ENCODE data around the gene MEGF8. TPM values are rescaled to one million over a fixed set of nuclear protein-coding genes. Genes with fewer than 3 reads are reported as not detected.

MEGF8 gene
- total RNA-seq, 3 donors from 2014 or later (not counting 1 experiment from before 2014, with no cell fraction given): 8.1 to 11.3 (median 10.5) TPM

- Histone ChIP-seq H3K4me1 (ENCODE audit: control insufficient read depth, insufficient read depth, low read length) (peaks cover 20% of the 10 kb centered on the region), H3K36me3 (ENCODE audit: control insufficient read depth, insufficient read depth, low read length) (no peaks in the 10 kb centered on the region), H3K27ac (ENCODE audit: low read length) (no peak overlapping the region), H3K9me3 (ENCODE audit: control insufficient read depth, insufficient read depth, low read length) (no peaks in the 10 kb centered on the region), H3K27me3 (ENCODE audit: control insufficient read depth, insufficient read depth, low read length) (peaks cover 2% of the 10 kb centered on the region), H3K4me3 (ENCODE audit: low read length) (no peak overlapping the region)
- no peaks in the 10 kb centered on the region for H3K9me3 Mint-ChIP-seq
- ATAC-seq (no peak), DNase-seq (no peak)
- intact Hi-C loops (cut with micrococcal nuclease): no loop called here
- peak overlapping the region in 1 of 2 donors; percentile 61 for H3K27ac Mint-ChIP-seq
- WGBS (ENCODE audit: insufficient coverage): 92% methylated on average over 8 of the region's 8 CpGs
- peaks cover 13 to 14% of the 10 kb centered on the region in 2 donors for H3K27me3 Mint-ChIP-seq (ENCODE audit: low read depth in 2 of 2)
- H3K4me1 Mint-ChIP-seq: peaks cover 18 to 30% of the 10 kb centered on the region in 2 donors
- H3K4me3 Mint-ChIP-seq: no peak overlapping the region
- no peaks in the 10 kb centered on the region for H3K36me3 Mint-ChIP-seq
- no peak for TF ChIP-seq CTCF (IDR thresholded peaks at IDR 0.05)
These were observed 69.3 kb downstream of the MEGF8 start for GRCh38 chr19:42394751-42395150.

- Histone ChIP-seq H3K4me1 (ENCODE audit: control insufficient read depth, insufficient read depth, low read length) (peaks cover 27% of the 10 kb centered on the region), H3K36me3 (ENCODE audit: control insufficient read depth, insufficient read depth, low read length) (no peaks in the 10 kb centered on the region), H3K27ac (ENCODE audit: low read length) (peak overlapping the region; percentile 72), H3K27me3 (ENCODE audit: control insufficient read depth, insufficient read depth, low read length) (no peaks in the 10 kb centered on the region), H3K4me3 (ENCODE audit: low read length) (peak overlapping the region; percentile 87), H3K9me3 (ENCODE audit: control insufficient read depth, insufficient read depth, low read length) (no peaks in the 10 kb centered on the region)
- H3K27ac Mint-ChIP-seq: peak overlapping the region; percentile 94 to 98
- no peaks in the 10 kb centered on the region for H3K9me3 Mint-ChIP-seq
- 4% methylated on average over 42 of the region's 42 CpGs for WGBS (ENCODE audit: insufficient coverage)
- DNase-seq: peak; percentile 93 to 97
- H3K4me1 Mint-ChIP-seq: peaks cover 23 to 46% of the 10 kb centered on the region in 2 donors
- H3K27me3 Mint-ChIP-seq (ENCODE audit: low read depth in 2 of 2): peaks cover 4 to 7% of the 10 kb centered on the region in 2 donors
- intact Hi-C loops (cut with micrococcal nuclease): loop anchor here (2.0 kb wide), 2 partner anchors 26 to 72 kb away; partner anchors contain the start of gene MEGF8
- peak; percentile 94 to 97 (median 94) for ATAC-seq
- no peak for TF ChIP-seq CTCF (IDR thresholded peaks at IDR 0.05)
- H3K36me3 Mint-ChIP-seq: no peaks in the 10 kb centered on the region
- H3K4me3 Mint-ChIP-seq: peak overlapping the region; percentile 85
These were observed 71.2 kb downstream of the MEGF8 start for GRCh38 chr19:42396381-42397262.

- no peaks in the 10 kb centered on the region for H3K27me3 Mint-ChIP-seq (ENCODE audit: low read depth in 2 of 2)
- WGBS (ENCODE audit: insufficient coverage): 30% methylated on average over 25 of the region's 25 CpGs
- Histone ChIP-seq H3K27ac (ENCODE audit: low read length) (peak overlapping the region; percentile 72), H3K27me3 (ENCODE audit: control insufficient read depth, insufficient read depth, low read length) (no peaks in the 10 kb centered on the region), H3K4me3 (ENCODE audit: low read length) (peak overlapping the region; percentile 87), H3K4me1 (ENCODE audit: control insufficient read depth, insufficient read depth, low read length) (peaks cover 34% of the 10 kb centered on the region), H3K9me3 (ENCODE audit: control insufficient read depth, insufficient read depth, low read length) (no peaks in the 10 kb centered on the region), H3K36me3 (ENCODE audit: control insufficient read depth, insufficient read depth, low read length) (no peaks in the 10 kb centered on the region)
- no peak for DNase-seq
- peak overlapping the region; percentile 94 to 98 for H3K27ac Mint-ChIP-seq
- H3K4me1 Mint-ChIP-seq: peaks cover 23 to 55% of the 10 kb centered on the region in 2 donors
- H3K36me3 Mint-ChIP-seq: no peaks in the 10 kb centered on the region
- TF ChIP-seq CTCF (IDR thresholded peaks at IDR 0.05): no peak
- intact Hi-C loops (cut with micrococcal nuclease): loop anchor here (2.0 kb wide), 2 partner anchors 25 to 73 kb away; partner anchors contain the start of gene MEGF8
- ATAC-seq: no peak
- no peaks in the 10 kb centered on the region for H3K9me3 Mint-ChIP-seq
- peak overlapping the region; percentile 85 for H3K4me3 Mint-ChIP-seq
These were observed 72.1 kb downstream of the MEGF8 start for GRCh38 chr19:42397263-42398166.
